Measurements from ENCODE around the gene CFL1.

CFL1 gene

DNA sequence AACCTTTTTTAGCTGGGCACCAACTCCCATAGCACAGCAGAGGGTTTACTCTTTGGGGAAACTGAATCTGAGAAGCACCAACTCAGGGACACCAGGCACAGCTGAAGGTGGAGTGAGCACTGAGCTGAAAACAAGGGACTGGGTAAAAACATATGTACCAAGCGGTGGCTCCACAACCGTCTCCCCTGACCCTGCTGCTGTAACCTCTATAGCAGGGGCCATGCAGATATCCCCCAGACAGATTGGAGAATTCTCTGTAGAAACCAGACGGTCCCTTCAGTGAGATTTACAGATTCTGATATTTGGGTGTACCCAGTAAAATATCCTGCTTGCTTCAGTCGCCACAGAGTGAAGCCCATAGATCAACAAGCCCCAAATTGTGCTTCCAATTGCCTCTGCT is 28.5 kb downstream of the CFL1 start:
- no peak for DNase-seq

DNA sequence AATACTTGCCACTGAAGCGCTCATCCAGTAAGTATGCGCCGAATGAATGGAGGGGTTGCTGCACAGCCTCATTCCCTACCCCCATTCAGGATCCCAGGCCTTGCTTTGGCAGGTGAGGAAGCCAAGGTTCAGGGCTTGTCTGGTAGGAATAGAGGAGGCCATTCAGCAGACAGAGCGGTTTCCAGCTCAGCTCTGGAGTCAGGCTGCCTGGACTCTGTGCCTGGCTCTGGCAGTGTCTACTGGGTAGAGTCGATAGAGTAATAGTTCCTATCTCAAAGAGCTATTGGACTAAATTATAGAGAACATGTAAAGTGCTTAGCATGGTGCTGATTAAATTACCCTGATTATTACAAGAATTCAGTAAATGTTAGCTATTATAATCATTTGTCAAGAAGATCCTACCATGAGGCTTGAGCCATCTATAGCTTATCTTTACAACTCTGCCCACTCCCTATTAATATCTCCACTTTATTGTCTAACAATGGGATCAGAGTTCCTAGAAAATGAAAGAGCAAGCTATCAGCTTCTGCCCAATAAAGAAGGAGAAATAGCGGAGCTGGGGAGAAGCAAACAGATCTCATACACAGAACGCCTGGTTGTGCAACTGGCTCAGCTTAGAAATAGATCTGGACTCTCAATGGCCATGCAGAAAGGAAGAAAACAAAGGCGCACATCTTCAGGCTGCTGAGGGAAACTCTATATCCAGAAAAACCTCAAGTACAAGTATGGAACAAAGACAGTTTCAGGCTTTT is 30.8 kb downstream of the CFL1 start:
- DNase-seq, result no peak

DNA sequence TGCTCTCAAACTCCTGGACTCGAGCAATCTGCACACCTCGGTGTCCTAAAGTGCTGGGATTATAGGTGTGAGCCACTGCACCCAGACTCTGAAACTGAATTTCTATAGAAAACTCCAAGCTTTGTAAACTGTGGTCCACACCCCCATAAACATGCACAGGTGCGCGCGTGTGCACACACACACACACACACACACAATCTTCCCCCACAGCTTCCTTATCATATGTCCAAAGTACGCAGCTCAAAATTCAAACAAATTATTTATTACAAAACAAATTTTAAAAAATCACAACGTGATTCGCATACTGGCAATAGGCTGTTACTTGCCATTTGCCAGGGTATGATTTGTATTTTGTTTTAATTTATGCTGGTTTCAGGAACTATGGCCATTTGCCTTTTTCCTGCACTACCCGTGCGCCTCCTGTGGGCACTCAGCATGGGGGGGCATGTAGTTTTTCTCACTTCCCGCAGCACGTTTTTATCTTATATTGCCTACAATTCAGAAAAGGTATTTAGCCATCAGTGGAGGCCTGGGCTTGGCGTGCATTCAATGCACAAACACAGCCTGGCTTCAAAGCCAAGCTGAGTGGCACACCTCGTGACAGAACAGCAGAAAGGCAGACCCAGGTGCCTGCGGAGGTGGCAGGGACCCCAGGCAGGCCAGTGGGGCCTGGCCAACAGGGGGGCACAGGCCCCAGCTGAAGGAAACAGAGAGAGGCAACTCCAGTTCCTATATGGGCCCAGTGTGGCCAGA is 35.0 kb downstream of the CFL1 start:
- DNase-seq, result no peak

- DNase-seq, result no peak
Measured at GRCh38 chr11:65821107-65821506, 36.9 kb downstream of the CFL1 start.

DNA sequence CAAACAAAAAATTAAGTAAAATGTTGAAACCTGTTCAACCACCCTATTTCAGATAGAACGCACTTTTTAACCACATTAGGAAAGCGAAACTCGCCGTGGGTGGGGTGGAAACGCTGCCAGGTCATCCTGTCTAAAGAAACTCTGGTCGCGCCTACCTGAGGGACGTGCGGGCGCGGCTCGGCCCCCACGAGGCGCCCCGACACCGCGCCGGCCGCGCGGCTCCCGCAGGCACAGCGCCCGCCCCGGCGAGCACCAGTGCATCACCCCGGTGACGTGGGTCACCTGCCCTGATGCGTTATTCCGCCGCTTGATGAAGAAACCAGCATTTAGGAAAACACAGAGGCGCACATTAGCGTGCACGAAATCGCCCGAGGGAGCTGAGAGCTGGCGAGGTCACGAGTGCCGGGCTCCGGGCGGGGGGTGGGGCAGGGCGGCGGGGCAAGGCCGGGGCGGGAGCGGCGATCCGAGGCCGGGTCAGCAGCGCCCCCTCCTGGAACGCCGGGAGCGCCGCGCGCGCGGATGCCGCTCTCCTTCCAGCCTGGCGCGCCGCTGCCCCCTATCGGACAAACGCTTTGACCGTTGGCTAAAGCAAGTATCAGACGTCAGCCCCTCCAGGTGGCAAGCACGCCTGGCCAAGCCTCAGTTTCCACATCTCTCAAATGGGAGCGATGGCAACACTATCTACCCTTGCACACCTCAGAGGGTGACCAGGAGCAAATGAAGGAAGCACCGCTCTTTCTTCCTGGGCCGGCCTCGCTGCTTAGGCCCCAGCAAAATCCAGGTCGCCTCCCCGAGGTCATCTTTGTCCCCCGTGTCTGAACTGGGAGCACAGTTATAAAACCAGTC is 39.9 kb downstream of the CFL1 start:
- no peak for DNase-seq

DNA sequence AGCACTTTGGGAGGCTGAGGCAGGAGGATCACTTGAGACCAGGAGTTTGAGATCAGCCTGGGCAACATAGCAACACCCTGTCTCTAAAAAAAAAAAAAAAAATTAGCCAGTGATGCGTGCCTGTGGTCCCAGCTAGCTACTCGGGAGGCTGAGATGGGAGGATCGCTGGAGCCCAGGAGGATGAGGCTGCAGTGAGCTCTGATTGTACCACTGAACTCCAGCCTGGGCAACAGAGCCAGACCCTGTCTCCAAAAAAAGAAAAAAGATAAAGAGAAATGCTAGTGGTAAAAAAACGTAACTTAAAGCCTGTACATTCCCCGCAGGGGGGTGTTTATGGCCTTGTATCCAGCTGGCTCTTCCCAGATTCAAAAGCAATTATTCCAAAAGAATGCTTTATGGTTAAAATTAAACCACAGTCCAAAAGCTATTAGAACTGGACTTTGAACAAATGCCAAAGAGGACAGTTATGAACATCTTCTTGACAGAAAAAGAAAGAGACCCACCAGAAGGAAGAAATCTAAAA is 40.6 kb downstream of the CFL1 start:
- no peak for DNase-seq

DNA sequence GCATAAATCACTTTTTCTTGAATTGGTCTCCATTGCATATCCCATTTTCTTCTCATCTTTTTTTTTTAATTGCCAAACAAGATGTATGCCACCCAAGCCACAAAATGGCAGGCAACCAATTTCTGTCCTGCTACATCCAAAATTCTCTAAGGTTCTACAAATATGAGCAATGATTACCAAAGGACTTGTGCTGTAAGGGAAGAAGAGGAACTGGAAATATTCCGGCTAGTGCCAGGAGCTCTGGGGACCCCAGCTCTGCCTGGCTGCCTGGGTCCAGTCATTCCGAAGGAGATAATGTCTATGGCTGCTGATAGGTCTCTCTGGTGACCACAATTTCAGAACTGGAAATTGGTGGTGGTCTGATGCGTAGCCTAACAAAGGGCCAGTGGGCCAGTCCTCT is 41.3 kb downstream of the CFL1 start:
- DNase-seq, result no peak

DNA sequence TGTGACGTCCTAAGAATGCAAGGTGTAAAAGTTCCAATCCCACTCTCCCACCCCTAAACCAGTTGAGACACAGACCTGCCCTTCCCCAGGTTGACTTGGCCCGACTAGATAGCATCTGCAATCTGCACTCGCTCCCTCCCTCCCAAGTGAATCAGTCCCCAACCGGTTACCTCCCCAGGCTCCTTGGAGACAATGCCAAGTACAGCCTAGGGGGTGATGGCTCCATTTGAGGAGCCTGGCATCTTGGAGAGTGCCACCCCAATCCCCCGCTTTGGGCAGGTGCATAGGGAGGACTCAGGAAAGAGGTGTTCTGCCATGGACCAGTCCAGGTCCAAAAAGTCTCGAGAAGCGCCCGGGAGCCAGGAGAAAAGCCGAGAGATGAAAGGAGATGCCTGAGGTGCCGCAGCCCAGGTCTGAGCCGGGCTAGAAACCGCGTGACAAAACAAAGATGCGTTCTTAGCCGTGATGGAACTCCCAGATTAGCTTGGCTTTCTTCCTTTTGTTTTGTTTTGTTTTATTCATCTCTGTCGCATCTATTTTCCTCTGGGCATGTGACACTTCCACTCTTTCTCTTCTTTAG is 42.9 kb downstream of the CFL1 start:
- no peak for DNase-seq

DNA sequence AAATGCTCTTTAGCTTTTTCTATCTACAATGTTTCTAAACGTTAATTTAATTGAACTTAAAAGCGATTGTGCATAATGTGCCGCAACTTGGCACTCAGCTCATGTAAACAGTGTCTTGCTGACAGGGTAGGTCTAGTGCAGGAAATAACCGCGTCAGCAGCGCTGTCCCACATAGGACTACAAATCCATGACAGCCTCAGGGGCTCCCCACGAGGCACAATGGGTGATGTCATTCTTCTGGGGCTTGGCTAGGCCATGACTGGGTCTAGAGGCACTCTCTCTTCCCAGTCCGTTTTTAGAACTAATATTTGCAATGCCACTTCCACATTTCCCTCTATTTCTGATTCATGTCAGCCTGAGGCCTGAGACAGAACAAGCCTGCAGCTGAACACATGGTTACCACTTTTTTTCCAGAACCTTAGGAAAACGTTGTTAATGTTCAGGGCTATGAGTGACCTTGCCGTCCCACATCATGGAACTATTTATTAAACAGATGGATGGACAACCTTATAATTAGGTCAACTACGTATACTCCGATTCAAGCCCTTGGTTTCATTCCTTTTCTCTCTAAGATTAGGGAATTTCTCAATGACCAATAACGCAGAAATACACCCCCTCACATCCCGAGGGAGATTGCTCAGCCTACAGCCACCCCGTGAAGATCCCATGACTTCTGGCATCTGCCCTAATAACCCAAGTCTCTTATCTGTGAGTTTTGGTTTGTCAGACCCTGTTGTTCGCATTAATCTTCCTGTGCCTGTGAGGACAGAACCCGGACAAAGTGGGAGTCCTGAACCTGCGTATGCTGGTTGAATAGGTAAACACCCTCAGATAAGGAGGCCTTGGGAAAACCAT is 43.6 kb downstream of the CFL1 start:
- no peak for DNase-seq

- DNase-seq, result no peak
Measured at GRCh38 chr11:65811764-65812475, 46.1 kb downstream of the CFL1 start.

GRCh38 chr11:65810046-65810868 is 47.7 kb downstream of the CFL1 start:
- no peak for DNase-seq

- no peak for DNase-seq
Measured at GRCh38 chr11:65809496-65809895, 48.5 kb downstream of the CFL1 start.

- no peak for DNase-seq
Measured at GRCh38 chr11:65808744-65809341, 49.1 kb downstream of the CFL1 start.

- DNase-seq, result no peak
Measured at GRCh38 chr11:65806979-65807378, 51.0 kb downstream of the CFL1 start.

Measured in cortex of kidney (tissue), 1 donor.